ENCODE data around the gene GCLM. TPM values are rescaled to one million over a fixed set of nuclear protein-coding genes. Genes with fewer than 3 reads are reported as not detected.

The GCLM gene
- total and polyA plus RNA-seq, 2 donors (not counting 3 experiments of a cell fraction or from before 2014, with no cell fraction given), result 12.3 to 55.9 TPM

GRCh38 chr1:93837961-93838360, 71.3 kb downstream of the GCLM start:
- no peak for FAIRE-seq
- Histone ChIP-seq H3K27ac (ENCODE audit: insufficient read depth, low read depth, low read length) (no peak overlapping the region), H3K9me3 (replicated peaks; ENCODE audit: control insufficient read depth, insufficient read depth, low read length) (no peaks in the 10 kb centered on the region), H3K27me3 (ENCODE audit: control insufficient read depth in 2 of 2, insufficient read depth in 2 of 2, low read length in 2 of 2) (no peaks in the 10 kb centered on the region), H3K79me2 (ENCODE audit: control insufficient read depth, insufficient read depth, low read length) (no peaks in the 10 kb centered on the region), H3K36me3 (ENCODE audit: control insufficient read depth in 2 of 2, extremely low read depth in 1 of 2, insufficient read depth in 2 of 2, low read length in 2 of 2) (no peaks in the 10 kb centered on the region), H3K4me2 (ENCODE audit: insufficient read depth, low read length) (no peak overlapping the region), H3K4me3 (replicated peaks in 1 of 3; ENCODE audit: insufficient read depth in 1 of 3, low read depth in 1 of 3, low read length in 3 of 3) (no peak overlapping the region), H3K9ac (replicated peaks; ENCODE audit: extremely low read depth, insufficient read depth, low read length) (no peak overlapping the region), H3K9me1 (replicated peaks; ENCODE audit: control insufficient read depth, extremely low read depth, insufficient read depth, low read length) (no peaks in the 10 kb centered on the region), H4K20me1 (replicated peaks; ENCODE audit: control insufficient read depth, extremely low read depth, insufficient read depth, low read length) (no peaks in the 10 kb centered on the region), H3K4me1 (ENCODE audit: control insufficient read depth, extremely low read depth, insufficient read depth, low read length) (no peaks in the 10 kb centered on the region), H2AFZ (ENCODE audit: low read depth, low read length) (no peak overlapping the region)
- BruUV-seq (replicated peaks), result no TSS peak
- no peak for DNase-seq (ENCODE audit: low read depth, low spot score)
- dilution Hi-C loops (cut with MboI; ENCODE audit: extremely low pct_ligation_motif_present, low sequenced_read_pairs), result no loop called here
- ChIA-PET CTCF (interaction anchor here (1.5 to 11.8 kb wide), 4 partner anchors 17 to 205 kb away, joined by 3 to 325 read pairs (median 160); no protein-coding TSS in a partner anchor), POLR2A (no interaction called here)
- intact Hi-C loops (cut with micrococcal nuclease), result no loop called here
- TF ChIP-seq EZH2 (IDR thresholded peaks at IDR 0.05; ENCODE audit: borderline replicate concordance, low read depth, low read length, severe bottlenecking) (no peak), CTCF (IDR thresholded peaks at IDR 0.05; ENCODE audit: extremely low read depth in 1 of 2, insufficient read depth in 1 of 2, low read depth in 1 of 2, low read length in 2 of 2) (no peak), JUN (IDR thresholded peaks at IDR 0.05; ENCODE audit: borderline replicate concordance, insufficient read depth, insufficient read length, low read depth) (no peak), GATA2 (IDR thresholded peaks at IDR 0.05; ENCODE audit: insufficient read depth, insufficient read length, low read depth, low read length) (no peak), MYC (IDR thresholded peaks at IDR 0.05; ENCODE audit: low read depth, low read length) (no peak), POLR2A (IDR thresholded peaks at IDR 0.05; ENCODE audit: low read depth, low read length) (no peak)

MicroRNAs encoded within 50 kb of the gene (microRNA counts, 767-probe panel; counts per million panel counts)
- 723 counts per million, percentile 96 among the panel's probes with 10 or more counts for microRNA hsa-miR-760

Small RNAs within 50 kb of the gene (microRNA-seq; reads per million reads assigned to microRNA genes)
- 58.0 reads per million, percentile 50 among the genes with 10 or more reads in this experiment for gene MIR760 (ENCODE audit: borderline number of aligned reads, borderline replicate concordance)

Small RNAs within 50 kb of the gene (small RNA-seq; reads per million reads assigned to genes)
- gene AL117351.2 (ENCODE audit: insufficient read depth, insufficient read length, low read depth, low replicate concordance) (not detected), gene MIR760 (ENCODE audit: insufficient read depth, insufficient read length, low read depth, low replicate concordance) (not detected)

Other genes with a start within 250 kb of the GCLM start
- 31.2 and 32.9 TPM in 2 replicates for gene BCAR3, start 227.6 kb downstream of the GCLM start, total RNA-seq
- gene BCAR3, start 227.6 kb downstream of the GCLM start, polyA plus RNA-seq, result 15.6 and 17.5 TPM in 2 replicates
- gene DNTTIP2, start 30.2 kb downstream of the GCLM start, total RNA-seq, result 53.7 and 55.5 TPM in 2 replicates
- gene DNTTIP2, start 30.2 kb downstream of the GCLM start, polyA plus RNA-seq, result 3.9 and 8.0 TPM in 2 replicates
- gene ABCA4, start 211.7 kb upstream of the GCLM start, total RNA-seq, result 4.9 and 5.0 TPM in 2 replicates
- 2.3 and 2.5 TPM in 2 replicates for gene ABCA4, start 211.7 kb upstream of the GCLM start, polyA plus RNA-seq